GM10248 (cell line): Measurements from ENCODE around the gene OVCA2.
"Not testable (repeated sequence)": the region's sequence is repeated elsewhere in the genome, so short reads cannot be mapped to it uniquely, and the experiment has no call there.

Source experiments
- CTCF ChIA-PET: fragments of 300-600 bp; sonication (Branson Sonifier 250); formaldehyde crosslinking; extraction: SDS; loops from one replicate; lab custom pipeline; 2021; ENCODE audit warnings: antibody characterized with exemption; lab: Yijun Ruan, JAX
- POLR2A ChIA-PET: fragments of 350-650 bp; sonication (Branson Sonifier 250); formaldehyde crosslinking; extraction: SDS; loops from one replicate; lab custom pipeline; 2020; ENCODE audit warnings: antibody characterized with exemption; lab: Yijun Ruan, JAX
- DNase-seq: peaks from one replicate; pipeline ENCODE4 v3.0.0; 2012; ENCODE audit errors: extremely low spot score
- TF ChIP-seq, protein P1 (sequence below): IDR thresholded peaks from 2 replicates; pipeline ENCODE4 v1.5.1; 2012; ENCODE audit warnings: mild to moderate bottlenecking, low read depth; ENCODE audit errors: extremely low read depth, missing control alignments, control extremely low read depth

OVCA2 gene

DNA sequence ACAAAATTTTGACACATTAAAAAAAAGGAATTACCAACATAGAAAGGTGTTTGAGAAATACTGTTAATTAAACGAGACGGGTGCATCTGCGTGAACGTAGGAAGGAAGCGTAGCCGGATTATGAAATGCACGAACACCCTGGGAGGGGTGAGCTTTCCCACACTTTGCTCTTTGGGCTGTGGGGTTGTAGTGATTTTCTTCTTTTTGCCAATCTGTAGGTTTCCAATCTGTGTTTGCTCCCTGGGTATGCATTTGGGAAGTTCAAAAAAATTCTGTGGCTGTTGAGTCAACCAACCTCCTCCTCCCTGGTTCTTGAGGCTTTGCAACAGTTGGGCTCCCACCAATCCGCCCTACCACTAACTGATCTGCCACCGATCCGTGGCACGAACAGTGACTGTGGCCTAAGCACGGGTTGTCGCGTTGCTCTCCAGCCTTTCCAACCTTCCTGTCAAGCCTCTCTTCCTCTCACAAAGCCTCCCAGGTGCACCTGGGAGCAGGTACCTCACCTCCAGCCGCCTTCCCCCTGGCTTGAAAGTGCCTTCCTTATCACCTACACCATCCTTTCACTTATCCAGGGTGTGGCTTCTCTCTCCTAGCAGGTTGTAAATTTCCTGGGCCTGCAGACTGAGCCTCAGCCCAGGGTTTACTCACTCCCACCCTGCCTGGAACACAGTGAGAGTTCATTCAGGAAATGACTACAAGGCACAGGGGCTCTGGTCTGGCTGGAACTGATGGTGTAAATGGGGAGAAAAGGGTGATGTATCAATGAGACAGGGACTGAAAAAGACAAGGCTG lies 33.3 kb upstream of the OVCA2 start:
- TF ChIP-seq, protein P1, sequence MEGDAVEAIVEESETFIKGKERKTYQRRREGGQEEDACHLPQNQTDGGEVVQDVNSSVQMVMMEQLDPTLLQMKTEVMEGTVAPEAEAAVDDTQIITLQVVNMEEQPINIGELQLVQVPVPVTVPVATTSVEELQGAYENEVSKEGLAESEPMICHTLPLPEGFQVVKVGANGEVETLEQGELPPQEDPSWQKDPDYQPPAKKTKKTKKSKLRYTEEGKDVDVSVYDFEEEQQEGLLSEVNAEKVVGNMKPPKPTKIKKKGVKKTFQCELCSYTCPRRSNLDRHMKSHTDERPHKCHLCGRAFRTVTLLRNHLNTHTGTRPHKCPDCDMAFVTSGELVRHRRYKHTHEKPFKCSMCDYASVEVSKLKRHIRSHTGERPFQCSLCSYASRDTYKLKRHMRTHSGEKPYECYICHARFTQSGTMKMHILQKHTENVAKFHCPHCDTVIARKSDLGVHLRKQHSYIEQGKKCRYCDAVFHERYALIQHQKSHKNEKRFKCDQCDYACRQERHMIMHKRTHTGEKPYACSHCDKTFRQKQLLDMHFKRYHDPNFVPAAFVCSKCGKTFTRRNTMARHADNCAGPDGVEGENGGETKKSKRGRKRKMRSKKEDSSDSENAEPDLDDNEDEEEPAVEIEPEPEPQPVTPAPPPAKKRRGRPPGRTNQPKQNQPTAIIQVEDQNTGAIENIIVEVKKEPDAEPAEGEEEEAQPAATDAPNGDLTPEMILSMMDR: no peak
- ChIA-PET CTCF (no interaction called here), POLR2A (no interaction called here)
- no peak for DNase-seq

DNA sequence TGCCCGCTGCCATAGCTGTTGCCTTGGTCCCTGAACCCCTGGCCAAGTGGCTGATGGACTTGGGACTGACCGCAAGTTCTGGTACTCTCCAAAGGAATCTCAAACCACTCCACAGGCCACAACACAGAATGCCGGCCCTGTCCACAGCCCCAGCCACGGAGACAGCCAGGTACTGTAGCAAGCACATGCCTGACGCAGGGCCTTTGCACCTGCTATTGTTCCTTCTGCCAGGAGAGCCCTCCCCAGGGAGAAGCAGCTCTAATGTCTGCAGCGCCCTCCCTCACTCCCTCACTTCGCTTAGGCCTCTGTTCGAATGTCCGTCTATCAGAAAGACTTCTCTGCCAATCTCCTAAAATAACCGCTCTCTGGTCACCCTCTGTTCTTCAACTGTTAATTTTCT lies 32.1 kb upstream of the OVCA2 start:
- no peak for DNase-seq
- ChIA-PET CTCF (no interaction called here), POLR2A (interaction anchor here (0.6 kb wide), 1 partner anchor 103 kb away, joined by 4 read pairs; no protein-coding TSS in a partner anchor)
- TF ChIP-seq, protein P1: no peak

DNA sequence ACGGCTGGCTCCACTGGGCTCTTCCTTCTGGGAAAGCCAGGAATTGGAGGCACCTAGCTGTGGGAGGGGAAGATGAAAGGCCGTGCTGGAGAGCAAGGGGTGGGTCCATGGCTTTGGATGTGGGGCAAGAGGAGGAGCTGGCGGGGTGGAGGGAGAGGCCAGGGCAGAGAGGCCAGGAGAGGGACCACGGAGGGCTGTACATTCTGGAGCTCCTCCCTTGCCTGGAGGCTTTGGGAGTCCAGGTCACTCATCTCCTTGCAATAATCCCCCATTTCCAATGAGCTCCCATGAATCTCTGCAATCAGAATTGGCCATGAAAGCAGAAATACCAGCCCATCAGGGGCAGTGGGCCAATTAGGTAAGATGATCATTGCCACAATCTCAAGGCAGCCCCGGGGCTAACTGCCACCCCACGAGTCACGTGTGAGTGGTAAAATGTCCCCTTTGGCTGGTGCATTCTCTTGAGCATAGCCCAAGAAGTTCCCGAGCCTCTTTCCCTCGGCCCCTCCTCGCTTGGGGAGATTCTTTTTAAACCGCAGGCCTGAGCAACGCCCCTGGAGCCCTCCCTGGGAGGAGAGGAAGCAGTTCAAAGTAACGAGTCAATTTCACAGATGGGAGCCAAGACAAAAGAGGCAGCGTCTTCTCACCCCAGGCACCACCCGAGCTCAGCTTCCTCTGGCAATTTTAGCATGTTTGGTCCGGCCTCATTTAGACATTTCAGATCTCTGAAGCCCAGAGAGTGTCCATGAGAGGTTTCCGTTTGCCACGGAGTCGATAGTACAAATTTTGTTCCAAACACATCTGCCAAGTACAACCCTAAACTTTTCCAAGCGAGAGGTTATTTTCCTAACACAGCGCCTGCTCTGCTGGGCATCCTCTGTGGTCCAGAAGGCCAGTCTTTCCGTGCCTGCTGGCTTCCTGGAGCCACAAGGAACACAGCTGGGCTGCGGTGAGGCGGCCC lies 30.1 kb upstream of the OVCA2 start:
- POLR2A ChIA-PET: no interaction called here

DNA sequence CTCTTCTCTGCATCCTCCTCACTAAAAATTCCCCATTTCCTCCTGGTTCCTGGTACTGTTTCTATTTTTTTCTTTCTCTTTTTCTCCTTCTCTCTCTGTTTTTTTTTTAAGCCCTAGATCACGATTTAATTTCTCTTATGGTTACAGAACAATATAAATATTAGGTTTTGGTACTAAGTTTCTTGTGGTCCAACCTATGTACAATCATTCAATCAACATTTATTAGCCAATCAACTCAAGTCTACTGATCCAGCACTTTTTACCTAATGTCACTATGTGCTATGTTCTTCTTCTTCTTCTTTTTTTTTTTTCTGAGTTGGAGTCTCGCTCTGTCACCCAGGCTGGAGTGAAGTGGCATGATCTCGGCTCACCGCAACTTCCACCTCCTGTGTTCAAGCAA lies 29.3 kb upstream of the OVCA2 start:
- no peak for DNase-seq
- TF ChIP-seq, protein P1: no peak
- ChIA-PET POLR2A (no interaction called here), CTCF (no interaction called here)

More for the DNA sequence above, 30.1 kb upstream of the OVCA2 start:
- TF ChIP-seq, protein P1: no peak
- CTCF ChIA-PET: interaction anchor here (1.1 to 1.7 kb wide), 2 partner anchors 8 to 9 kb away, joined by 4 read pairs; no protein-coding TSS in a partner anchor
- DNase-seq: no peak

DNA sequence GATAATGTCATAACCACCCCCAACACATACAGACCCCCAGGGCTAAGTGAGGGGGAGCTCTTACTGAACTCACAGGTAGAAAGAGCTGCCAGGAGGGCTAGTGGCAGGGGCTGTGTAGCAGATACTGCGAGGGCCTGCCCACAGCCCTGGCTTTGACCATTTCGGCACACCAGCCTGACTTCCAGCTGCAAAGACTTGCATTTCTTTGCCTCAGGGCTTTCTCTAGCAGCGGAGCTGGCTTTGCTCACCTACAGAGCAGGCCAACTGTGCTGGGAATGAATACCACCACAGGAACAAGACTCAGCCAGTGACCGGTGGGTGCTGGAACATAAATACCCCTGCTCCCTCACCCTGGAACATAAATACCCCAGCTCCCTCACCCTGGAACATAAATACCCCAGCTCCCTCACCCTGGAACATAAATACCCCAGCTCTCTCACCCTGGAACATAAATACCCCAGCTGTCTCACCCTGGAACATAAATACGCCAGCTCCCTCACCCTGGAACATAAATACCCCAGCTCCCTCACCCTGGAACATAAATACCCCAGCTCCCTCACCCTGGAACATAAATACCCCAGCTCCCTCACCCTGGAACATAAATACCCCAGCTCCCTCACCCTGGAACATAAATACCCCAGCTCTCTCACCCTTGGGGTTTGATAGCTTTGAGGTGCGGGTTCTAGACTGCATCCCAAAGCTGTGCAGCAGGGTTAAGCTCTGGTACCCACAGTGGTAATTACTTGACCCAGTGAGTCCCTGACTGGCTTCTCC lies 28.4 kb upstream of the OVCA2 start:
- POLR2A ChIA-PET, DNase-seq, CTCF ChIA-PET: not testable (repeated sequence)

DNA sequence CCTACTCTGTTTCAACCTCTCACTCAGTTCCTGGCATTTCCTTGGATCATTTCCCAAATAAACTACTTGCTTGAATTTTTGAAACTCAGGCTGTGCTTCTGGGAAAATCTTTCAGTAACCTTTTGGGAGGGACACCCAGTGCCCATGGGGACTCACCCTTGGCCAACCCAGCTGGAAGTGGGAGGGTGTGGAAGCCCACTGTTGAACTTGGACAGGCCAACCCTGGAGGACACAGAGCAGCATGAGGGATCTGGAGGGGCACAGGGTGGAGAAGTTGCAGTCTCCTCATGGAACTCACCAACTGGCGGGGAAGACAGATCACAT lies 27.9 kb upstream of the OVCA2 start:
- no peak for DNase-seq
- ChIA-PET CTCF (no interaction called here), POLR2A (interaction anchor here (0.5 kb wide), 1 partner anchor 291 kb away, joined by 3 read pairs; no protein-coding TSS in a partner anchor)
- TF ChIP-seq, protein P1: no peak
